ENCODE results near the gene CERT1.

The CERT1 gene

GRCh38 chr5:75412111-75412990 is 99.1 kb downstream of the CERT1 start:
- Histone ChIP-seq H3K4me2 (ENCODE audit: low read length) (no peak overlapping the region), H3K27ac (ENCODE audit: low read depth, low read length, poor library complexity, severe bottlenecking) (no peak overlapping the region), H2AFZ (ENCODE audit: low read length) (no peak overlapping the region), H4K20me1 (ENCODE audit: insufficient read depth, low read length) (no peaks in the 10 kb centered on the region), H3F3A (ENCODE audit: insufficient read depth, low read length) (no peaks in the 10 kb centered on the region), H3K27me3 (ENCODE audit: insufficient read depth, low read length) (no peaks in the 10 kb centered on the region), H3K79me2 (ENCODE audit: insufficient read depth, low read length) (no peaks in the 10 kb centered on the region), H3K36me3 (ENCODE audit: insufficient read depth, low read length) (peaks cover 29% of the 10 kb centered on the region), H3K4me1 (ENCODE audit: insufficient read depth, low read length, severe bottlenecking) (no peaks in the 10 kb centered on the region), H3K9ac (ENCODE audit: low read length) (no peak overlapping the region), H3K4me3 (ENCODE audit: low read depth, low read length, poor library complexity, severe bottlenecking) (no peak overlapping the region), H3K9me3 (ENCODE audit: low read length) (no peaks in the 10 kb centered on the region), H3K9me2 (ENCODE audit: low read depth, low read length) (no peaks in the 10 kb centered on the region)
- TF ChIP-seq CTCF (IDR thresholded peaks at IDR 0.05; ENCODE audit: low read length) (no peak), EZH2 (IDR thresholded peaks at IDR 0.05; ENCODE audit: borderline replicate concordance, low read length) (no peak)

GRCh38 chr5:75405296-75405695 is 106.1 kb downstream of the CERT1 start:
- peaks cover 16% of the 10 kb centered on the region for H3K36me3 ChIP-seq (ENCODE audit: insufficient read depth, low read length)
- H3K9me3 ChIP-seq (ENCODE audit: low read length), result no peaks in the 10 kb centered on the region
- H3K27me3 ChIP-seq (ENCODE audit: insufficient read depth, low read length), result no peaks in the 10 kb centered on the region
- no peaks in the 10 kb centered on the region for H3K4me1 ChIP-seq (ENCODE audit: insufficient read depth, low read length, severe bottlenecking)
- no peak overlapping the region for H3K4me3 ChIP-seq (ENCODE audit: low read depth, low read length, poor library complexity, severe bottlenecking)
- no peak overlapping the region for H3K27ac ChIP-seq (ENCODE audit: low read depth, low read length, poor library complexity, severe bottlenecking)
- no peaks in the 10 kb centered on the region for H3F3A ChIP-seq (ENCODE audit: insufficient read depth, low read length)
- H2AFZ ChIP-seq (ENCODE audit: low read length), result no peak overlapping the region
- H3K9ac ChIP-seq (ENCODE audit: low read length), result no peak overlapping the region
- no peak overlapping the region for H3K4me2 ChIP-seq (ENCODE audit: low read length)
- no peaks in the 10 kb centered on the region for H4K20me1 ChIP-seq (ENCODE audit: insufficient read depth, low read length)
- H3K79me2 ChIP-seq (ENCODE audit: insufficient read depth, low read length), result no peaks in the 10 kb centered on the region
- no peaks in the 10 kb centered on the region for H3K9me2 ChIP-seq (ENCODE audit: low read depth, low read length)
- TF ChIP-seq EZH2 (IDR thresholded peaks at IDR 0.05; ENCODE audit: borderline replicate concordance, low read length) (no peak), CTCF (IDR thresholded peaks at IDR 0.05; ENCODE audit: low read length) (no peak)

GRCh38 chr5:75395277-75395676 is 116.2 kb downstream of the CERT1 start:
- Histone ChIP-seq H3K9me3 (ENCODE audit: low read length) (no peaks in the 10 kb centered on the region), H3F3A (ENCODE audit: insufficient read depth, low read length) (no peaks in the 10 kb centered on the region), H2AFZ (ENCODE audit: low read length) (no peak overlapping the region), H3K9ac (ENCODE audit: low read length) (no peak overlapping the region), H3K27me3 (ENCODE audit: insufficient read depth, low read length) (no peaks in the 10 kb centered on the region), H3K4me3 (ENCODE audit: low read depth, low read length, poor library complexity, severe bottlenecking) (no peak overlapping the region), H3K4me2 (ENCODE audit: low read length) (no peak overlapping the region), H3K36me3 (ENCODE audit: insufficient read depth, low read length) (peaks cover 22% of the 10 kb centered on the region; the same call in 1 of the 2 replicates), H4K20me1 (ENCODE audit: insufficient read depth, low read length) (no peaks in the 10 kb centered on the region), H3K9me2 (ENCODE audit: low read depth, low read length) (no peaks in the 10 kb centered on the region), H3K79me2 (ENCODE audit: insufficient read depth, low read length) (no peaks in the 10 kb centered on the region), H3K4me1 (ENCODE audit: insufficient read depth, low read length, severe bottlenecking) (no peaks in the 10 kb centered on the region), H3K27ac (ENCODE audit: low read depth, low read length, poor library complexity, severe bottlenecking) (no peak overlapping the region)
- TF ChIP-seq CTCF (IDR thresholded peaks at IDR 0.05; ENCODE audit: low read length), result no peak
- no peak for TF ChIP-seq EZH2 (IDR thresholded peaks at IDR 0.05; ENCODE audit: borderline replicate concordance, low read length)

All from OCI-LY1 (cell line).